ENCODE data around the gene ERBB4.

Gene ERBB4

GRCh38 chr2:212223696-212224095 lies 314.9 kb downstream of the ERBB4 start:
- TF ChIP-seq CTCF (IDR thresholded peaks at IDR 0.05; ENCODE audit: low read depth, low read length), result no peak
- no peak overlapping the region for H3K4me3 ChIP-seq (replicated peaks in 1 of 2; ENCODE audit: low read depth in 2 of 2, low read length in 2 of 2)
- no peak for DNase-seq (ENCODE audit: low read depth in 2 of 2)

DNA sequence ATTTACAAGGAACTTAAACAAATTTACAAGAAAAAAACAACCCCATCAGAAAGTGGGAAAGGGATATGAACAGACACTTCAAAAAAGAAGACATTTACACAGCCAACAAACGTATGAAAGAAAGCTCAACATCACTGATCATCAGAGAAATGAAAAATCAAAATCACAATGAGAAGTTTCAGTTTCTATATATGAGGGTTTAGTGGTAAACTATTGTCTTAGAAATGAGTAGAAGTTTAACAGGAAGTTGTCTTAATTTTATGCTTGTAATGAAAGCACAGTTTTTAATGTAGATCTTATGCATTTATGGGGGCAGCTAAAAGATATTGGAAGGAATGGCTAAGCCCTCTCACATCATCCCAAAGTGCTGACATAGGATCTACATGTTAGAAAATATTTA lies 325.4 kb downstream of the ERBB4 start:
- DNase-seq (ENCODE audit: low read depth in 2 of 2), result no peak
- TF ChIP-seq CTCF (IDR thresholded peaks at IDR 0.05; ENCODE audit: low read depth, low read length), result no peak
- H3K4me3 ChIP-seq (replicated peaks in 1 of 2; ENCODE audit: low read depth in 2 of 2, low read length in 2 of 2), result no peak overlapping the region

DNA sequence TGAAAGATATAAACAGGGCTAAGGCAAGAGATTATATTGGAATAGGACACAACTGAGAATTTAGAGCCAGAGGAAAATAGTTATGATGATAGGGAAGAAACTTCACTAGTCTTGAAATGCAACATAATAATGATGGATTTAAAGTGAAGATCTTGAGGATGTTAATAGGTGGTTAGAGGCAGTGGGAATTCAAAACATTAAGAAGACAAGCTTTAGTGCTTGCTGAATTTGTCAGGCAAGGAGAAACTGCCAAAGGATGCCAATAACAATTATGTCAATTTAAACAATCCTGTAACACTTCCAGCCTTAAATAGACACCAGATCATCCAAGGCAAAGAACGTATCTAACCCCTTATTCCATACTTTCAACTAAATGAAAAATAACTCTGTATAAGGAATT lies 330.1 kb downstream of the ERBB4 start:
- DNase-seq (ENCODE audit: low read depth in 2 of 2), result no peak
- TF ChIP-seq CTCF (IDR thresholded peaks at IDR 0.05; ENCODE audit: low read depth, low read length), result no peak
- H3K4me3 ChIP-seq (replicated peaks in 1 of 2; ENCODE audit: low read depth in 2 of 2, low read length in 2 of 2), result no peak overlapping the region

DNA sequence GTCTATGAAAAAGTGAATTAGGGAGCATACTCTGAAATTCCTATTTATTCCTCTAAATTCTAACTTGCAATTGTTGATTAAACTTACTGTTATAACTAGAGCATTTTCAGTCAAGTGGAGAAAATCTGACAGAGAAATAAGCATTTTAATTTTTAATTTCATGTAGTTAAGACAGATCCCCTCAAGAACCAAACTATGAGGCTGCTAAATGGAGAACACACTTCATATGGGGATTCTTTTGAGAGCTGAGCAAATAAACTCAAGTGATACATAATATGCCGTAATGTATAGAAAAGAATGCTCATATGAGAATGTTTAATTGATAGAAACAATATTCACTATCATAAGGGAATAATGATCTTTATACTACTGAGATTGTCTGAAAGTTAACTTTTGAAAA lies 340.8 kb downstream of the ERBB4 start:
- H3K4me3 ChIP-seq (replicated peaks in 1 of 2; ENCODE audit: low read depth in 2 of 2, low read length in 2 of 2), result no peak overlapping the region
- no peak for DNase-seq (ENCODE audit: low read depth in 2 of 2)
- TF ChIP-seq CTCF (IDR thresholded peaks at IDR 0.05; ENCODE audit: low read depth, low read length), result no peak

DNA sequence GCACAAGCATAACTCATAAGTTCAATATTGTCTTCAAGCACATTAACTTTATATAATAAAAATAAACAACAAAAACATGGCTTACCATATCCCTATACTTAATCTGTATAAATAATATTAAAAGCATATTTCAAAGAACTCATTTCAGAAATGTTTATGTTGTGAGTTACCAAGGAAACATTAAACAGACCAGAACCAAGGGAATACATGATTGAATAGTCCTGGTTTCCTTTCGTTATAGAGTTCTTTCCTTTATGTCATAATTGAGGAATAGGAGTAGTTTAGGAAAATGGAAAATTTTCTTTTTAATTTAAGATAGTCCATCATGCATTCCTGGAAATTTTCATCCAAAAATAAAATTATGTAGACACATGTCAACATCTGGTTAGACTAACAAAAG lies 343.0 kb downstream of the ERBB4 start:
- no peak for TF ChIP-seq CTCF (IDR thresholded peaks at IDR 0.05; ENCODE audit: low read depth, low read length)
- no peak overlapping the region for H3K4me3 ChIP-seq (replicated peaks in 1 of 2; ENCODE audit: low read depth in 2 of 2, low read length in 2 of 2)
- no peak for DNase-seq (ENCODE audit: low read depth in 2 of 2)

GRCh38 chr2:212194396-212194795 lies 344.2 kb downstream of the ERBB4 start:
- TF ChIP-seq CTCF (IDR thresholded peaks at IDR 0.05; ENCODE audit: low read depth, low read length), result no peak
- no peak overlapping the region for H3K4me3 ChIP-seq (replicated peaks in 1 of 2; ENCODE audit: low read depth in 2 of 2, low read length in 2 of 2)
- DNase-seq (ENCODE audit: low read depth in 2 of 2), result no peak

DNA sequence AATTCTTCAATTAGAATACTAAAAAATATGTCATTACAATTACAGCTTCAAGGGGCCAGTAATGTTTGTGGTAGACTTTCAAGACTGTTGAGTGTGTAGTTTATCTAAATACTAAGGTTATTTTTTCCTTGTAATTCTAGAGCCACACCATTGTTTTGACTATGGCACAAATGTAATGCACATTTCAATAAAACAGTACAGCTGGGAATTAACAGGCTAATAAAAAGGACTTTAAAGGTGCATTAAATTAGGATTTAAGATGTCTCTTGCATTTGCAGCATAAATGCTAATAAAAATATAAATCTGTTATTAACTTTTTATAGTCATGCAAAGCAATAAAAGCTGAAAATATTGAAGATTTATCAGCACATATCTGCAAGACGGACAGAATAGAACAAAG lies 344.8 kb downstream of the ERBB4 start:
- no peak for TF ChIP-seq CTCF (IDR thresholded peaks at IDR 0.05; ENCODE audit: low read depth, low read length)
- no peak overlapping the region for H3K4me3 ChIP-seq (replicated peaks in 1 of 2; ENCODE audit: low read depth in 2 of 2, low read length in 2 of 2)
- DNase-seq (ENCODE audit: low read depth in 2 of 2), result no peak

All from cardiac fibroblast (primary cell).